ENCODE measurements around the gene NUDT7.

NUDT7 gene

GRCh38 chr16:77729951-77730350, 7.6 kb downstream of the NUDT7 start:
- DNase-seq: no peak

GRCh38 chr16:77732241-77732946, 10.1 kb downstream of the NUDT7 start:
- no peak for DNase-seq

- DNase-seq: no peak
Measured at GRCh38 chr16:77736879-77737278, 14.6 kb downstream of the NUDT7 start.

GRCh38 chr16:77738706-77739558, 16.6 kb downstream of the NUDT7 start:
- DNase-seq: no peak

- no peak for DNase-seq
Measured at GRCh38 chr16:77739559-77739892, 17.2 kb downstream of the NUDT7 start.

GRCh38 chr16:77744141-77744540, 21.8 kb downstream of the NUDT7 start:
- no peak for DNase-seq

- DNase-seq: no peak
Measured at GRCh38 chr16:77745972-77746371, 23.7 kb downstream of the NUDT7 start.

GRCh38 chr16:77748421-77749005, 26.2 kb downstream of the NUDT7 start:
- DNase-seq: no peak

- DNase-seq: no peak
Measured at GRCh38 chr16:77749415-77749814, 27.1 kb downstream of the NUDT7 start.

- no peak for DNase-seq
Measured at GRCh38 chr16:77758046-77758445, 35.7 kb downstream of the NUDT7 start.

GRCh38 chr16:77758508-77758907, 36.2 kb downstream of the NUDT7 start:
- no peak for DNase-seq

GRCh38 chr16:77759201-77759600, 36.9 kb downstream of the NUDT7 start:
- DNase-seq: no peak

GRCh38 chr16:77759821-77760220, 37.5 kb downstream of the NUDT7 start:
- no peak for DNase-seq

GRCh38 chr16:77760800-77761199, 38.5 kb downstream of the NUDT7 start:
- no peak for DNase-seq

GRCh38 chr16:77761204-77761603, 38.9 kb downstream of the NUDT7 start:
- no peak for DNase-seq

- no peak for DNase-seq
Measured at GRCh38 chr16:77762262-77762661, 39.9 kb downstream of the NUDT7 start.

GRCh38 chr16:77763994-77764393, 41.7 kb downstream of the NUDT7 start:
- no peak for DNase-seq

- no peak for DNase-seq
Measured at GRCh38 chr16:77767211-77767610, 44.9 kb downstream of the NUDT7 start.

GRCh38 chr16:77767826-77768225, 45.5 kb downstream of the NUDT7 start:
- DNase-seq: no peak

GRCh38 chr16:77775911-77776909, 53.9 kb downstream of the NUDT7 start:
- DNase-seq: no peak

GRCh38 chr16:77777745-77778144, 55.4 kb downstream of the NUDT7 start:
- DNase-seq: no peak

GRCh38 chr16:77780378-77780837, 58.1 kb downstream of the NUDT7 start:
- DNase-seq: no peak

GRCh38 chr16:77781091-77781490, 58.8 kb downstream of the NUDT7 start:
- DNase-seq: no peak
